Lung (tissue), 12 donors: Measurements from ENCODE around the gene HEG1. TPM values are rescaled to one million over a fixed set of nuclear protein-coding genes. Genes with fewer than 3 reads are reported as not detected.

ENCODE experiments used
- ATAC-seq: fragments of 200-7000 bp; cut with Tn5 transposase; one replicate; pipeline ENCODE4 v1.9.1; 2020; ENCODE audit warnings: moderate number of reproducible peaks; ENCODE audit not compliant: insufficient read depth, low FRiP score
- DNase-seq, 3 donors: peaks; one replicate each; pipeline ENCODE4 v3.0.0-alpha.2; 2013 to 2017
- H3K27ac ChIP-seq, 2 donors: one replicate each; pipeline ENCODE4 v1.5.1; 2013; ENCODE audit warnings: mild to moderate bottlenecking in 2 of 2, moderate library complexity in 2 of 2, control low read depth in 1 of 2, inconsistent platforms in 1 of 2, low read depth in 1 of 2, low read length in 1 of 2
- H3K27me3 ChIP-seq, 3 donors: one replicate each; pipeline ENCODE4 v1.5.1; 2013; ENCODE audit warnings: low read length in 2 of 3; ENCODE audit not compliant: control insufficient read depth in 3 of 3, insufficient read depth in 3 of 3
- H3K36me3 ChIP-seq, 4 donors: one replicate each; pipeline ENCODE4 v1.5.1; 2013; ENCODE audit warnings: low read length in 4 of 4, mild to moderate bottlenecking in 1 of 4, moderate library complexity in 1 of 4; ENCODE audit not compliant: control insufficient read depth in 4 of 4, insufficient read depth in 4 of 4
- H3K4me1 ChIP-seq, 5 donors: one replicate each; pipeline ENCODE4 v1.5.1; 2013; ENCODE audit warnings: low read length in 5 of 5, mild to moderate bottlenecking in 2 of 5, moderate library complexity in 1 of 5; ENCODE audit not compliant: control insufficient read depth in 5 of 5, insufficient read depth in 5 of 5
- H3K4me3 ChIP-seq: one replicate; pipeline ENCODE4 v1.5.1; 2013; ENCODE audit warnings: mild to moderate bottlenecking, control low read depth, moderate library complexity
- H3K9ac ChIP-seq, 2 donors: one replicate each; pipeline ENCODE4 v1.5.1; 2013; ENCODE audit warnings: low read length in 2 of 2, control low read depth in 1 of 2; ENCODE audit not compliant: insufficient read depth in 1 of 2
- H3K9me3 ChIP-seq, 4 donors: one replicate each; pipeline ENCODE4 v1.5.1; 2013; ENCODE audit warnings: low read length in 3 of 4, mild to moderate bottlenecking in 1 of 4, moderate library complexity in 1 of 4; ENCODE audit not compliant: control insufficient read depth in 4 of 4, insufficient read depth in 3 of 4
- CTCF ChIP-seq: IDR thresholded peaks from 2 replicates; pipeline ENCODE4 v1.5.1; 2012; ENCODE audit warnings: mild to moderate bottlenecking; ENCODE audit errors: control extremely low read depth, extremely low read depth
- WGBS, 2 donors: extraction: QIAGEN DNeasy Blood & Tissue Kit; methylation state at CpG; one replicate each; pipeline ENCODE4 v1.1.7; 2013; 5-methylcytosine and 5-hydroxymethylcytosine counted together
- polyA plus RNA-seq, 2 donors: library from polyadenylated mRNA; stranded (reverse); fragments of 200-250 nt; gene quantifications; one replicate each; pipeline ENCODE4 v1.2.1, GENCODE V29; 2013
- total RNA-seq, 2 donors: library from RNA; depleted of rRNA in 1 of 2; stranded (reverse); fragments of >200 nt in 1 of 2; gene quantifications; one replicate each; pipeline ENCODE4 v1.2.1, GENCODE V29; 2014 to 2021
- donor health status: control.
- donor health status: control.
- donor health status: Bipolar disorder and iron deficiency.
- donor health status: healthy.
- donor health status: DM: yes; HTN: yes; CAD: no.

HEG1 gene
- total and polyA plus RNA-seq, 4 donors = 18.0 to 115 (median 65.7) TPM

- no peak overlapping the region for H3K9ac ChIP-seq
- 86 to 91% methylated on average over 5 of the region's 5 CpGs for WGBS, 2 donors
- H3K9me3 ChIP-seq = no peaks in the 10 kb centered on the region
- DNase-seq (no peak), ATAC-seq (no peak)
- no peaks in the 10 kb centered on the region for H3K27me3 ChIP-seq
- H3K4me3 ChIP-seq = no peak overlapping the region
- TF ChIP-seq CTCF = no peak
- no peak overlapping the region for H3K27ac ChIP-seq
- peaks cover 18 to 42% (median 21%) of the 10 kb centered on the region in 5 donors for H3K4me1 ChIP-seq
- peaks cover 0 to 3% (median 0%) of the 10 kb centered on the region in 4 donors for H3K36me3 ChIP-seq
Observed at GRCh38 chr3:125035217-125035616, 20.6 kb downstream of the HEG1 start.

GRCh38 chr3:125033616-125034015, 22.2 kb downstream of the HEG1 start:
- Histone ChIP-seq H3K9ac (no peak overlapping the region), H3K4me1 (peaks cover 3 to 31% (median 6%) of the 10 kb centered on the region in 5 donors), H3K27ac (peak overlapping the region in 1 of 2 donors; percentile 49), H3K4me3 (no peak overlapping the region), H3K27me3 (no peaks in the 10 kb centered on the region), H3K36me3 (peaks cover 0 to 7% (median 5%) of the 10 kb centered on the region in 4 donors), H3K9me3 (no peaks in the 10 kb centered on the region)
- no peak for TF ChIP-seq CTCF
- ATAC-seq = no peak
- 88 to 89% methylated on average over 14 of the region's 14 CpGs for WGBS, 2 donors
- no peak for DNase-seq

GRCh38 chr3:125033135-125033534, 22.7 kb downstream of the HEG1 start:
- DNase-seq = no peak
- Histone ChIP-seq H3K27me3 (no peaks in the 10 kb centered on the region), H3K4me3 (no peak overlapping the region), H3K9me3 (no peaks in the 10 kb centered on the region), H3K9ac (no peak overlapping the region), H3K36me3 (peaks cover 2 to 10% (median 8%) of the 10 kb centered on the region in 4 donors), H3K4me1 (peaks cover 0 to 26% (median 3%) of the 10 kb centered on the region in 5 donors), H3K27ac (no peak overlapping the region)
- ATAC-seq = no peak
- WGBS, 2 donors = 64 to 80% methylated on average over 5 of the region's 5 CpGs
- no peak for TF ChIP-seq CTCF

- TF ChIP-seq CTCF = no peak
- H3K4me1 ChIP-seq = peaks cover 0 to 26% (median 3%) of the 10 kb centered on the region in 5 donors
- H3K4me3 ChIP-seq = no peak overlapping the region
- H3K9ac ChIP-seq = no peak overlapping the region
- H3K9me3 ChIP-seq = no peaks in the 10 kb centered on the region
- WGBS, 2 donors = 85 to 93% methylated on average over 3 of the region's 3 CpGs
- peak overlapping the region; percentile 15 to 36 for H3K27ac ChIP-seq
- H3K36me3 ChIP-seq = peaks cover 6 to 13% (median 11%) of the 10 kb centered on the region in 4 donors
- no peak for DNase-seq
- no peaks in the 10 kb centered on the region for H3K27me3 ChIP-seq
- ATAC-seq = no peak
Observed at GRCh38 chr3:125032683-125033082, 23.1 kb downstream of the HEG1 start.
